IPS-NIHi7 (cell line): ENCODE results near the gene MMP3.

ENCODE experiments used
- DNase-seq: peaks from one replicate; pipeline ENCODE4 v3.0.0; 2012; ENCODE audit warnings: mixed read lengths; ENCODE audit errors: extremely low spot score

Gene MMP3

GRCh38 chr11:102791271-102792036, 52.0 kb downstream of the MMP3 start:
- DNase-seq = no peak

GRCh38 chr11:102788334-102788995, 54.9 kb downstream of the MMP3 start:
- no peak for DNase-seq
